GM18858 (cell line): ENCODE data around the gene MICALL1.

Experiments
- ATAC-seq: cut with Tn5 transposase; IDR thresholded peaks from one replicate; pipeline ENCODE4 v1.9.1; 2021; ENCODE audit not compliant: unreplicated experiment

Gene MICALL1

GRCh38 chr22:37905534-37906363, at the start of gene MICALL1:
Gene MICALL1, plus strand, starts transcription at chr22:37906297. Its CDS starts 126 bp downstream, at chr22:37906423.
- no peak for ATAC-seq

GRCh38 chr22:37860796-37861421, 45.2 kb upstream of the MICALL1 start:
- ATAC-seq: no peak

GRCh38 chr22:37862570-37863325, 43.3 kb upstream of the MICALL1 start:
- no peak for ATAC-seq

- no peak for ATAC-seq
These were observed 40.6 kb upstream of the MICALL1 start for GRCh38 chr22:37865510-37865909.

DNA sequence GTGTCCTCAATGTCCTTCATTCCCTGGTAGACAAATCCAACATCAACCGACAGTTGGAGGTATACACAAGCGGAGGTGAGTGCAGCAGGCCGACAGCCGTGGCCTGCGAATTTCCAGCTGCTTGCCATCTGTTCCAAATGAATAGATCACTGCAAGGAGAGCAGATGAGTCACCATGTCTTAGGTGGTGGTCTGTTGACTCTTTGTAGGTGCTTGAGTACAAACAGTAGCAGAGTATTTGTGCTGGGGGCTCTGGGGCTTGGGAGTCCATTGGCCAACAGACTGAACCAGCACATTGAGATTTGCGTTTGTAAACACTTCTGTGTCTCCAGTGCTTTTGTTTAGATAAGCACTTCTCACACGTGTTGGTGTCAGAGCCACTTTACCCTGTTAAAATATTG, 35.8 kb upstream of the MICALL1 start:
- ATAC-seq: no peak

DNA sequence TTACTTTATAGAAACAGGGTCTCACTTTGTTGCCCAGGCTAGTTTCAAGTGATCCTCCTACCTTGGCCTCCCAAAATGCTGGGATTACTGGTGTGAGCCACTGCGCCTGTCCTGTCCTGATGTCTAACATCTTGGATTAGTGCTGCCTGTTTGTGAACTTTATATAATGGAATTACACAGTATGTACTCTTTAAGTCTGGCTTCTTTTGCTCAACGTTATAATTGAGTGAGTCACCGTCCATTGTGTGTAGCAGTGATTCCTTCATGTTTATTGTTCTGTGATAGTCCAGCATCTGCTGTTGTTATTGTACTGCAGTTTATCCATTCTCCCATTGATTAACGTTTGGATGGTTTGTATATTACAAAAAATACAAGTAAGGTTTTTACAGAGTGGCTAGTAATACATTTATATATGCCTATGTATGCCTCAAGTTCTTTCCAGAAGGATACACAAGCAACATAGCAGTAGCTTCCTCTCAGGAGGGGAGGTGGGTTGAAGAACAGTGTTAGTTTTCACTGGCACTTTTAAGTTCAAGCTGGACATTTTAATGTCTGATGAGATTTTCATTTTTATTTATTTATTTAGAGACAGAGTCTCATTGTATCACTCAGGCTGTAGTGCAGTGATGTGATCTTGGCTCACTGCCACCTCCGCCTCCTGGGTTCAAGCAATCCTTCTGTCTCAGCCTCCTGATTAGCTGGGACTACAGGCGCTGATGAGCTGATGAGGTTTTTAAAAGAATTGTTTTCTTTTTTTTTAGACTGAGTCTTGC, 25.2 kb upstream of the MICALL1 start:
- no peak for ATAC-seq

- ATAC-seq: no peak
These were observed 21.7 kb upstream of the MICALL1 start for GRCh38 chr22:37884420-37884819.

DNA sequence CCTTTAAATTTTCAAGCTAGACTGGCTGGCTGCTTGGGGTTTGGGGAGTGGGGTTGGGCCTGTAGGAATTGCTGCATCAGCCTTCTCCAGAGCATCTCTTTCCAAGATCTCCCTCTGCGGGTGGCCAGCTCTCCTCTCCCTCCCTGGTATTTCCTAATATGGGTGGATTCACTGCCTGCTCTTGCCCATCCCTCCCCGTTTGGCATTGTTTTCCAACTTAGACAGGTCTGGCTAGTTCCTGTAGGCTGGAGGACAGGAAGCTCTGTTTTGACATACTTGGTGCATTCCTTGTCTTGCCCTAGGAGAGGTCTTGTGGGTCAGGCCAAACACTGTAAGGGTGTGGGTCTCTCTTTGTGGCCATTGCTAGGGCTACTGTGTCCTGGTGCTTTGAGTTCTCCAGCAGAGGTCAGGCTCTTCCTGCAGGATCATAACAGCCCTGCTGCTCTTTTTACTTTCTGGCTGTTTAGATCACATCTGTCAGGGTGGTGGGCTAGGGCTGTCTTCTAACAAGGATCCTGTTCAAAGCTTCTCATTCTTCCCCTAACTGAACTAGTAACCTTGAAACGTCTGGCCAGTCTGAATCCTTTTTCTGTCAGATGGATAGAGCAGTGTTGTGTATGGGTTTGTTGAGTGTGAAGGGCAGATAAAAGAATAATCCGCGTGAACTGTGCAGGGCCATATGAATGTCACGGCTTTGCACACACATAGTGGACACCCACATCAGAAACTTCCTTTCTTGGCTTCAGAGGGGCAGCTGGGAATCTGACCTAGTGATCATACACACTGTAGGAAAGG, 18.3 kb upstream of the MICALL1 start:
- ATAC-seq: no peak

- no peak for ATAC-seq
These were observed 14.2 kb upstream of the MICALL1 start for GRCh38 chr22:37891926-37892325.

- no peak for ATAC-seq
These were observed 13.3 kb upstream of the MICALL1 start for GRCh38 chr22:37892566-37893335.

DNA sequence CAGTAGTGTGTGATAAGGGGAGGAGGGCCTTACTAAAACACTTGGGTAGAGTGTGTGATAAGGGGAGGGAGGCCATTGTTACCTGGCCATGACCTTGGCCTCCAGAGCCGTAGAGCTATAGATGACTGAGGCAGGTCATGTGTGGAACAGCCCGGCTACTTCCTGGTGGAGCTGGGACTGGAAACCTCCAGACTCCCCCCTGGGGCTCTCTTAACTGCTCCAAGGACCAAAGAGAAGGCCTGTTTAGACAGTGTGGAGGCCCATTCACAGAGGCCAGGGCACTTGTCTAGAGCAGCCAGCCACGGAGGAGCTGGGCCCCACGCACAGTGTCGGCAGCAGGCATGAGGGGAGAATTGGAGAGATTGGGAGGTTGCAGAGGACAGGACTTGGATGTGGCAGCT, 12.5 kb upstream of the MICALL1 start:
- no peak for ATAC-seq

- no peak for ATAC-seq
These were observed 11.0 kb upstream of the MICALL1 start for GRCh38 chr22:37894939-37895670.

DNA sequence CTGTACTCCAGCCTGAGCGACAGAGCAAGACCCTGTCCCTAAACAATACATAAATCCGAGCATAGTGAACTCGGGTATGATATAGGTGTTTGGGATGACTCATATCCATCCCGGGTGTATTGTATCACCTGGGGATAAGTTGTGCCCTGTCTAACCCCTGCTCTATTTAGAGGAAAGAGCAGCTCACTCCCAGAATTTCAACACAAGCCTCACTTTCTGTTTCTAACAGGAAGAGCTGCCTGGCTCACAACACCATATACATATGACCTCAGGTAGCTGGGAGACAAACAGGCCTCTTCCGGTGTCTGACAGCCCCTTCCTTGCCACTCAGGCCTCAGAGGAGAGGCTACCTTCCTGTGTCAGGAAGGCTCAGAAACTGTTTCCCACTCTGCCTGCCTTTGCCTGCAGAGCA, 9.9 kb upstream of the MICALL1 start:
- no peak for ATAC-seq

DNA sequence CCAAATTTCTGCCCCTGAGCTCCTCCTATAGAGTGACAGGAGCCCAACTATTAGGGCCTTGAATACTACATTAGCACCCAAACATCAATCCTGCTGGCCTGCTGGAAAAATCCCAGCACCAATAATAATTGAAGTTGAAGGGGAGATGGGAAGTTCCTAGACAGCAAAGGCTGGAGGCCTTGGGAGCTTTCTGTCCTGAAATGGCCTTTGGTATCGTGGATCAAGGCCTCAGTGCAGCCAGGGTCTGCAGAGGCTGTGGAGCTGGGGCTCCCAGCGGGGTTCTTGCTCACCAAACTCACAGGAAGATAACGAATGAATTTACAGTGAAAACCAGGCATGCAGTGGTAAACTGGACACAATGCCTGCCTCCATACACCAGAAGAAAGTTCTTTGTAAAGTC, 9.2 kb upstream of the MICALL1 start:
- no peak for ATAC-seq

DNA sequence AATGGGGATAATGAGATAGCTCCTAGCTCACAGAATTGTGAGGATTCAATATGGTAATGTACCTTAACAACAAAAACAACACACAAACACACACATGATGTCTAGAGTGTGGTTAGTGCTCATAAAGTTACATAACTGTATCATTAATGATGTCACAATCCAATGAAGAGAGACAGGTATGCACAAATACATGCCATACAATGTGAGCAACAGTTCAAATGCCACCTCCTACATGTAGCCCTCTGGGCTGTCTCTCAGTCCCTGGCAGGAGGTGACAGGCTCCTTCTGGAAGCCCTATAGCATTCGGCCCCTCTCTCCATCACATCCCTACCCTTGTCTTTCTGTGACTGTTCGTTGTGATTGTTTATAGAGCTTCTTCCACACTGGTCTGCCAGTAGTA, 8.3 kb upstream of the MICALL1 start:
- no peak for ATAC-seq

DNA sequence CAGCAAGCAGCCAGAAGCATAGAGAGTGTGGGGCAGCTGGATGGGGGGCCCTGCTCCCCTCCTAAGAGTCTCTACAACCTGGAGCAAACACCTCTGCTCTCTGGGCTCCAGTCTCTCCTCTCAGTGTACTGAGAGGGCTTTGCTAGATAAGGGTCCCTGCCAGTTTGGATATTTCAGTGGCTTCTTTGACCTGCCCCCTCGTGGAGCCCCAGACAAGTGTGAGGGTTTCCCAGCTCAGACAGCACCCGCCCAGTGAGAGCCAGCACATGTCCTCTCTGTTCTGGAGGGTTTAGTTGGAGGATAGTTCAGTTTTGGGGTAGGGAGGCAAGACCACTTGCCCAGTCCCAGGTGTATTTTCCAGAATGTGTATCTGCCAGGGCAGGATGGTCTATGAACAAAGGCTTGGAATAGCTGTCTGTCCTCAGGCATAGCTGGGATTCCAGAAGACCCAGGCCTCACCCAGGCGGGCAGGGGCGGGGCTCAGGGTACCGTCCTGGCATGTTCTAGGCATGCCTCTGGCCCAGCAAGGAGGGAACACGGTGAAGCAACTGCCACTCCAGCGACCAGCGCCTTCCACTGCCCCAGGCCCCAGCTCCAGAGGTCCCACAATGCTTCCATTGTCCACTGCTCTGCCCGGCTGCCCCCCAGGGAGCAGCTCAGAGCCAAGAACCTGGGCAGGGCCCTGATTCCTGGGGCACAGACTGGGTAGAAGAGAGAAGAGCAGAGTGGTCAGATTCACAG, 7.5 kb upstream of the MICALL1 start:
- no peak for ATAC-seq

DNA sequence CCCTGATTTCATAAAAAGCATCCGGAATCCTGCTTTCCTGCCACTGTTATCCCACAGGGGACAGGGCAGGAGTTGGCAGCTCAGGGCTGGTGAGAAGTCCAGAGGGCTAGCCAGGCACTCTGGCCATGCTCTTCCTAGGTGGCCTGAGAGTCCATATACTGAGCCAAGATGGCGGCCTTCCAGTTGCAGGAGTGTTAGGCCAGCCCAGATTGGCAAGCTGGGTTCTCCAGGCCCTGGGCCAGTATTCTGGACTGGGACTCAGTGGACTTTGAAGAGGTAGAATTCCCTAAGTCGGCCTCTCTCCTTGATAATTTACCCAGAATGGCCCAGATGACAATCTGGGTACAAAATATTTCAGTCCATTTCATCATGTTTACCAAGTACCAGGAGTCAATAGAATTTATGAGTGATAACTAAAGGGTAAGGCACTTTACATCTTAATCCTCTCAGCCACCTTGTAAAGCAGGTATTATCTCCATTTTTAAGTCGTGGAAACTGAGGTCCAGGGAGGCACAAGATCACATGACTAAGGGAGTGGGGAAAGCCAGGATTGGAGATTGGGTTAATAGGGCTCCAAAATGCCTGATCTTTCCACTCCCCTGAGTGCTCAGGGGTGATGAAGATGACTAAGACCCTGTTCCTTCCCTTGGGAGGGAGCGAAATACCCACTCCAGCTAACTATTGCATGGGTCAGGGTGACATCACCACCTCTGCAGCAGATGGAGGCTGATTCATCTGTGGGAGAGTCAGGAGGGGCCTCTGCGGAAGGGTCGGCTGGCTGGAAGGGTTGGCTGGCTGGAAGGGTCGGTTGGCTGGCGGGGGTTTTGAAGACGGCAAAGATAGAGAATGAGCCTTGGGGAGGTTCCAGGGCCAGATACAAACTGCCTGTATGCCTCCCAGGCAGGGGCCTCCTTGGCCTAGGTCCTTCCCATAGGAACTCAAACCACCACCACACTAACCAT, 1.2 kb upstream of the MICALL1 start:
- ATAC-seq: no peak
